IPS DF 4.7 (cell line): ENCODE measurements around the gene SGSM2.

Experiments used
- DNase-seq: peaks from one replicate; pipeline ENCODE4 v3.0.0-alpha.2; 2013; ENCODE audit warnings: low spot score; ENCODE audit errors: extremely low read depth

The SGSM2 gene

GRCh38 chr17:2366747-2367494 is 29.6 kb downstream of the SGSM2 start:
- DNase-seq = no peak

- no peak for DNase-seq
Observed at GRCh38 chr17:2368359-2368758, 31.1 kb downstream of the SGSM2 start.

DNA sequence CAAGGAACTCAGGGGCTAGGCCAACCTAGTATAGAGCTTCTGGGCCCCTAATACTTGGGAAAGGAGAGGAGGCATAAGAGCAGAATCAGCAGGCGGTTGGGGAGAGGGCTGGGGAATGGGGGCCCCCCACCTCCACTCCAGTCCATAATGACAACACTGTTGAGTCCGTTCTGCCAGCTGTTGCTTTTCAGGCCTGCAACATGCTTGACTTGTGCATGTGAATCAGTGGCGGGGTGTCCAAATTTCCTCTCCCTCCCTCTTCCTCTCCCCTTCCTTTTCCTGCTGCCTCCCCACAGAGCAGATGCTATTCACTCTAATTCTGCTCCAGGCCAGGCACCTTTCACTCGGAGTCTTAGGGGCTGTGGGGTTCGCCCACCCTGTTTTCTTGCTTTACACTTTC is 31.7 kb downstream of the SGSM2 start:
- DNase-seq = no peak

- no peak for DNase-seq
Observed at GRCh38 chr17:2369551-2370210, 32.4 kb downstream of the SGSM2 start.

GRCh38 chr17:2370211-2370589 is 32.9 kb downstream of the SGSM2 start:
- DNase-seq = no peak

GRCh38 chr17:2371183-2372130 is 34.2 kb downstream of the SGSM2 start:
- no peak for DNase-seq

GRCh38 chr17:2372180-2372579 is 34.9 kb downstream of the SGSM2 start:
- no peak for DNase-seq

GRCh38 chr17:2372681-2373080 is 35.4 kb downstream of the SGSM2 start:
- no peak for DNase-seq

- DNase-seq = no peak
Observed at GRCh38 chr17:2373179-2373578, 35.9 kb downstream of the SGSM2 start.

- no peak for DNase-seq
Observed at GRCh38 chr17:2374549-2375285, 37.4 kb downstream of the SGSM2 start.

DNA sequence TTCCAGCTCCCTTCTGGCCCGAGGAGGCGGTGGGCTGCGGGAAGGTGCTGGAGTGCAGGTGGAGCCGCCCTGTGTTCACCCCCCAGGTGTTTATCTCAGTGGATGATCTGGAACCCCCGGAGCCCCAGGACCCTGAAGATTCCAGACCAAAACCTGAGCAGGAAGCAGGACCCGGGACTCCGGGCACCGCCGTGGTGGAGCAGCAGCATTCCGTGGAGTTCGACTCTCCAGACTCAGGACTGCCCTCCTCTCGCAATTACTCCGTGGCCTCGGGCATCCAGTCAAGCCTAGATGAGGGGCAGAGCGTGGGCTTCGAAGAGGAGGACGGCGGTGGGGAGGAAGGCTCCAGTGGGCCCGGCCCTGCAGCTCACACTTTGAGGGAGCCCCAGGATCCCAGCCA is 38.1 kb downstream of the SGSM2 start:
- DNase-seq = no peak

GRCh38 chr17:2376107-2376506 is 38.8 kb downstream of the SGSM2 start:
- DNase-seq = no peak

- DNase-seq = no peak
Observed at GRCh38 chr17:2377659-2378058, 40.4 kb downstream of the SGSM2 start.

DNA sequence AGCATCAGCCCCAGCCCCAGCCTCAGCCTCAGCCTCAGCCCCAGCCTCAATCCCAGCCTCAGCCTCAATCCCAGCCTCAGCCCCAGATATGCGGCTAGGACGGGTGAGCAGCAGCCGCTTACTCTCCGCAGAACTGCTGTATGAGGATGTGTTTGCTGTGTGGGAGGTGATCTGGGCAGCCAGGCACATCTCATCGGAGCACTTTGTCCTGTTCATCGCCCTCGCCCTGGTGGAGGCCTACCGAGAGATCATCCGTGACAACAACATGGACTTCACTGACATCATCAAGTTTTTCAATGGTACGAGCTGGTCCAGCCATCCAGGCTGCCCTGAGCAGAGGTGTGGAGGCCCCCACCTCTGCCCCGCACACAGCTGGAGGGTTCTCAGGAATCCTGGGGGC is 41.6 kb downstream of the SGSM2 start:
- no peak for DNase-seq

DNA sequence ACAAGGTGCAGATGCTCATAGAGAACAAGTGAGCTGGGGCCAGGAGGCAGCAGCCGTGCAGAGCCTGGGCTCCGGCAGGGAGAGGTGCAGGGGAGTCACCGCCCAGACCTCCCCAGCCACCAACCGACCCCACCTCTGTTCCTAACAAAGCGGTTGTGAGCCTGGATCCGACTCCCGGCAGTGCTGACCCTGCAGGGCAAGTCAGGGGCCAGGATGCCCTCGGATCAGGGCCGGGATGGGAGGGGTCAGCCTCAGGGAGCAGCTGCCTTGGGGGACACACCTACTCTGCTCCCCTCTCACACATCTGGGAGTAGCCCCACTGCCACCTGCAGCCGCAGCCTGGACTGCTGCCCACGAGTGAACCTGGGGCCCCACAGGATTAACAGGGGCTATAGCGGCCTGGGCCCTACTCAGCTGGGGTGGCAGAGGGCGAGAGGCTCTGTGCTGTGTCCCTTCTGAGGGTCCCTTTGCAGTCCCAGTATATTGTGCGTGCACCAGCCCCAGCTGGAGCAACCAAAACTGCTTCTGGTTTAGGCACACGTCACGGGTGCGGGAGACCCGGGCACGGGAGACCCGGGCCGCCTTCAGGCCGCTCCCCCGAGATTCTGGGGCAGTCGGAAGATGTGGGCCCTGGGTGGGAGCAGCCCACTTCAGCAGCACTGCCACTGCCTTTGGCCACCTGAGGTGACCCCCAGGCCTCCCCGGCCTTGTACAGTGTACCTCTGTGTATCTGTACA is 42.4 kb downstream of the SGSM2 start:
- no peak for DNase-seq

GRCh38 chr17:2380226-2380922 is 43.1 kb downstream of the SGSM2 start:
- DNase-seq = no peak

GRCh38 chr17:2380950-2381649 is 43.8 kb downstream of the SGSM2 start:
- no peak for DNase-seq

DNA sequence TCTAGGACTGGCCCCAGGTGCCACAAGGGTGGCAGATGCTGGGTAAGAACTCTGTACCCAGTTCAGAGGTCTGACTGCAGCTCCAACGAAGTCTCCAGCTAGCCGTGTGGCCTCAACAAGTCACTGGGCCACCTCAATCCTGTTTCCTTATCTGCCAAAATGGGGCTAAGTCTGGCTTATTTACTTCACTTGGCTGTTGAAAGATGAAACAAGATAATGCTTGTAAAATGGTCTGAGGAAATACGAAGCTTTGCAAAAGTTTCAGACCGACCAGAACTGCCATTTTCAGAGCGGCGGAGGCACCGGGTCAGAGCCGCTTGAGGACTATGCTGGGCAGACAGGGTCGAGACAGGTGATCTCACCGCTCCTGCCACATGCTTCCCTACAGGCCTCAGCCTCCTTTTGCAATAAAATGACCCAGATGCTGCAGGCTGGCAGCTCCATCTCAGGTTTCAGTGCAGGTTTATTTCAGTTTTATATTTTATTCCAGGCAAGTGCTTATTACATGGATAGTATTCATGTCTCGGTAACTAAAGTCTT is 46.4 kb downstream of the SGSM2 start:
- DNase-seq = no peak

GRCh38 chr17:2384439-2385127 is 47.3 kb downstream of the SGSM2 start:
- no peak for DNase-seq
